A549 treated with AZD9567 at 1 μM for 4 hours (cell line): ENCODE data around the gene FOXL1. TPM values are rescaled to one million over a fixed set of nuclear protein-coding genes. Genes with fewer than 3 reads are reported as not detected.

Experiments
- total RNA-seq: library from RNA; stranded (reverse); fragments of 200-300 nt; extraction: Qiagen RNA extraction; gene quantifications from 5 replicates; pipeline ENCODE4 v1.2.3, GENCODE V29; 2022; ENCODE audit not compliant: insufficient read depth

Gene FOXL1
- total RNA-seq = 1.1 to 2.1 TPM (median 1.5 TPM) in 5 replicates

GRCh38 chr16:86578061-86578599 is at the start of gene FOXL1:
Gene FOXL1 (plus strand): TSS chr16:86578549. CDS start chr16:86578724, 175 bp downstream.

GRCh38 chr16:86554917-86555703 is 23.2 kb upstream of the FOXL1 start, which contains the start of gene MTHFSD:
Gene MTHFSD (minus strand): TSS chr16:86555235. CDS start chr16:86555184, 51 bp downstream.

GRCh38 chr16:86566601-86566965 is 11.8 kb upstream of the FOXL1 start, which contains the start of gene FOXC2:
Gene FOXC2 (plus strand): TSS chr16:86566829. CDS start chr16:86567336, 507 bp downstream.

Other genes starting within 250 kb of the FOXL1 start
- 0.02 TPM in 1 of 5 replicates, not detected in the others for gene FOXF1, start 68.0 kb upstream of the FOXL1 start, total RNA-seq
- 10.0 to 11.1 TPM (median 10.7 TPM) in 5 replicates for gene MTHFSD, start 23.3 kb upstream of the FOXL1 start, total RNA-seq
- 4.2 to 5.0 TPM (median 4.9 TPM) in 5 replicates for gene FOXC2, start 11.7 kb upstream of the FOXL1 start, total RNA-seq